Tibial nerve (tissue), 4 donors: ENCODE results near the gene THSD4.

Experiments
- EP300 ChIP-seq, 2 donors: sonication (generic); formaldehyde crosslinking; IDR thresholded peaks; one replicate each; pipeline ENCODE4 v1.6.1; 2017; ENCODE audit warnings: antibody characterized with exemption in 2 of 2, mild to moderate bottlenecking in 1 of 2
- TF ChIP-seq, protein P1 (sequence below), 5 experiments: fragments of 200-600 bp in 3 of 5; fragments of 450-650 bp in 2 of 5; sonication (generic) in 3 of 5; IDR thresholded peaks; one replicate each; pipeline ENCODE4 v1.5.1; 2016 to 2019; ENCODE audit warnings: antibody characterized with exemption in 5 of 5, mild to moderate bottlenecking in 3 of 5, moderate library complexity in 2 of 5

DNA sequence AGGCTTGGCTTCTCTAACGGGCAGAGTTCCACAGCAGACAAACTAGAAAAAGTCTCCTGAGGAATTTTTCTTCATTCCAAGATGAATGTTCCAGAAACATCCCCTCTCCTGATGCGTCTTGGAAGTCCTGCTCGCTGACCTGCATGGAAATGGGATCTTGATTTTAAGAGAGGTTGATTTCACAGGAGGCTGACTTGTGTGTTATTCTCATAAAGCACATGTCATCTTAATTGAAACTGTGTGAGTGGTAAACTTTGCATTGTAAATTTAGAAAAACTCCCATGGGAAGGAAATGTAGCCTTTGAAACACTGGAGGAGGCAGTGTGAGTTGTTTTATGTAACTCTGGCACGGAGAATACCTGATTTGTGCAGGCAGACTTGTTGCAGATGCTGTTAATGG, 357.3 kb downstream of the THSD4 start:
- no peak for TF ChIP-seq EP300 (IDR thresholded peaks at IDR 0.05)
- TF ChIP-seq, protein P1, sequence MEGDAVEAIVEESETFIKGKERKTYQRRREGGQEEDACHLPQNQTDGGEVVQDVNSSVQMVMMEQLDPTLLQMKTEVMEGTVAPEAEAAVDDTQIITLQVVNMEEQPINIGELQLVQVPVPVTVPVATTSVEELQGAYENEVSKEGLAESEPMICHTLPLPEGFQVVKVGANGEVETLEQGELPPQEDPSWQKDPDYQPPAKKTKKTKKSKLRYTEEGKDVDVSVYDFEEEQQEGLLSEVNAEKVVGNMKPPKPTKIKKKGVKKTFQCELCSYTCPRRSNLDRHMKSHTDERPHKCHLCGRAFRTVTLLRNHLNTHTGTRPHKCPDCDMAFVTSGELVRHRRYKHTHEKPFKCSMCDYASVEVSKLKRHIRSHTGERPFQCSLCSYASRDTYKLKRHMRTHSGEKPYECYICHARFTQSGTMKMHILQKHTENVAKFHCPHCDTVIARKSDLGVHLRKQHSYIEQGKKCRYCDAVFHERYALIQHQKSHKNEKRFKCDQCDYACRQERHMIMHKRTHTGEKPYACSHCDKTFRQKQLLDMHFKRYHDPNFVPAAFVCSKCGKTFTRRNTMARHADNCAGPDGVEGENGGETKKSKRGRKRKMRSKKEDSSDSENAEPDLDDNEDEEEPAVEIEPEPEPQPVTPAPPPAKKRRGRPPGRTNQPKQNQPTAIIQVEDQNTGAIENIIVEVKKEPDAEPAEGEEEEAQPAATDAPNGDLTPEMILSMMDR (IDR thresholded peaks at IDR 0.05), result no peak
